ENCODE results near the gene FAM163A.
A peak's percentile ranks its signal among the peaks of the same experiment; 100 is the strongest.
"Not testable (repeated sequence)": the region's sequence is repeated elsewhere in the genome, so short reads cannot be mapped to it uniquely, and the experiment has no call there.

Gene FAM163A

DNA sequence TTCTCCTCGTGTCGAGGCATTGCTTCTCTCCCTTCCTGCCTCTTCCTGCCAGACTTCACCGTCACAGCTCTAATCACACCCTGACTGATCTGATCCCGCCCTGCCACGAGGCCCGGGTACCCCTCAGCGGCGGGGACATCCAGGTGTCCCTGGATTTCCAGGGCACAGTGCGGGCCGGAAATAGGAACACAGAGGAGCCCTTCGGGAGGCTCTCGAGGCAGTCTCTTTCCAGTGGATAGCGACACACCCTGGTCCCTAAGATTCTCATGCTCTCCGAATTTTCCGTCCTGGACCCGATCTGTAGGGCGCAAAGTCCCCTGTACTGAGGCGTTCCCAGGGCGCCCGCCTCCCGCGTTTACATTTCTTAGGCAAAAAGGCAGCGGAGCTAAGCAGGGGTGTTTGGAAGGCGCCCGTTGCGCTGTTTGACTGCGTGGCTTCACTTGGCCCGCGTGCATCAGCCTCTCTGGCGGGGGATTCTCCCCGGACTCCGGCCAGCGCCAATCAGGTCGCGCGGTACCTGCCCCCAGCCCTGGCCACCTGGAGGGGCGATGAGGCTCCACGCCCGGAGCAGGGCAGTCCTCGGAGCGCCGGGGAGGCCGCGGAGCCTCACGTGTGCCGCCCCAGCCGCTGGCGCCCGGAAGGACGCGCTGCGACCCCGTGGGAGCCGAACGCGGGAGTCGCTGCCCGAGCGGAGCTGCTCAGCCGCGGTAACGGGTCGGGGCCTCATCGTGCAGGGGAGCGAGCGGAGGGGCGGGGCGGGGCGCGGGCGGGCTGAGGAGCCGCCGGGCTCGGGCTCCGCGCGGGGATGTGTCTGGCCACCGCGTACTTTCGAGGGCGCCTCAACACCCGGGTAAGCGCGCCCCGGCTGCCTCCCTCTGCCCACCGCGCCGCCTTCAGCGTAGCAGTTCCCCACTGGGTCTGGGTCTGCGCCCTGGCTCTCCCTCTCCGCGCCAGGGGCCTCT is at the start of gene FAM163A:
FAM163A (plus strand) TSS at position 575 of the 962 bp plus-strand sequence. CDS start 69,807 bp downstream, outside the sequence.
- no peak for DNase-seq (ENCODE audit: low read depth)
- peak within 1 kb of the TSS; percentile 11 for H3K4me3 ChIP-seq (ENCODE audit: low read depth, low read length)

DNA sequence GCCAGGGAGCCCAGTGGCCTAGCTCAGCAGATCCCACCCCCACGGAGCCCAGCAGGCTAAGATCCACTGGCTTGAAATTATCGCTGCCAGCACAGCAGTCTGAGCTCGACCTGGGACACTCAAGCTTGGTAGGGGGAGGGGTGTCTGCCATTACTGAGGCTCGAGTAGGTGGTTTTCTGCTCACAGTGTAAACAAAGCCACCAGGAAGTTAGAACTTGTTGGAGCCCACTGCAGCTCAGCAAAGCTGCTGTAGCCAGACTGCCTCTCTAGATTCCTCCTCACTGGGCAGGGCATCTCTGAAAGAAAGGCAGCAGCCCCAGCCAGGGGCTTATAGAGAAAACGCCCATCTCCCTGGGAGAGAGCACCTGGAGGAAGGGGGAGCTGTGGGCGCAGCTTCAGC is 48.6 kb upstream of the FAM163A start:
- H3K4me3 ChIP-seq (ENCODE audit: low read depth, low read length); DNase-seq (ENCODE audit: low read depth): not testable (repeated sequence)

DNA sequence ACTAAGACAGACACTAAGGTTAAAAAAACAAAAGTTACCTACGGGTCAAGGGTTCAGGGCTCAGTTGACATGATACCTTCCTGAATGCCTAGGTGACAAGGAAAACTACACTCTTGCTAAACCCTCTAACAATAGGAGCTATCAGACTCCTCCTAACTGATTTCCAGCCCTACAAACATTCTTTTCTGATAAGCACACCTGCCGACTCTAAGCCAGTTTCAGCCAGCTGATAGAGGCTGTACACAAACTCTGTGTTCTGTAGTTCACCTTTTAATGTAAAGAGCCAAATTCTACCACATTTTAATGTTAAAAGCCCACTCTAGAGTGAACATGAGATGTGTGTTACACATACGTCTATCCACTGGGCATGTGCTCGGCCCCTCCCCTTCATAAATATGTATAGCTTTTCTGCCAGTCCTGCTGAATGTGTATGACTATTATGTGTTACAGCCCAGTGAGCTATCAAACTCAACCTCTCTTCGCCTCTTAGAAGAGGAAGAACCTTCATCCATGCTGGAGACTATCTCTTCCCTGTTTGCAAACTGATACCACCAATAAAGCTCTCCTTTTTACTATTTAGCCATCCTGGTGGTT is 40.0 kb upstream of the FAM163A start:
- DNase-seq (ENCODE audit: low read depth), result no peak
- no peak overlapping the region for H3K4me3 ChIP-seq (ENCODE audit: low read depth, low read length)

DNA sequence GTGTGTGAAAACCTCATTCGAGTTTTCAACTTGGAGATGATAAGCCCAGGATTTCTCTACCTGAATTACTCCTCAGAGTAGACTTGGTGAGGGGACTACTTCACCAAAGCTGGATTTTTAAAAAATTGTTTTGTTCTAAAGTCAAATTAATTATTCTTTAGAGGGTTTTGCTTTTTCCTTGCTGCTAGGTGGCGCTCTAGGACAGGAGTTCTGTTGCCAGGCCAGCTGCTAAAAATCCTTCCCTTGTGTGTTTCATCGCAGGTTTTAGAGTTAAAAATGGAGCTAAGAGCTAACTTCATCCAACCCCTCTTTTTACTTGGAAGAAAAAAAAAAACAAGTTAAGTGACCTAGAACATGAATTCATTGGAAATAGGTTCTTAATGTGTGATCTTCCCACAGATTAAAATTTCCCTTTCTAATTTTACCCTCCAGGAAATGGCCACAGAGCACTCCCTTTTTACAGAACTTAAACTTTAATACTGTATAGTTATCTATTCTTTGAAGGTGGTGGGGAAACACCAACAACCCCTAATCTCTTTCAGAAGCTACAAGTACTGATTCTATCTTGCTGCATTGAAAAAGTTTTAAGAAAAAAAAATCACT is 36.7 kb upstream of the FAM163A start:
- H3K4me3 ChIP-seq (ENCODE audit: low read depth, low read length), result no peak overlapping the region
- peak; percentile 14 for DNase-seq (ENCODE audit: low read depth)

DNA sequence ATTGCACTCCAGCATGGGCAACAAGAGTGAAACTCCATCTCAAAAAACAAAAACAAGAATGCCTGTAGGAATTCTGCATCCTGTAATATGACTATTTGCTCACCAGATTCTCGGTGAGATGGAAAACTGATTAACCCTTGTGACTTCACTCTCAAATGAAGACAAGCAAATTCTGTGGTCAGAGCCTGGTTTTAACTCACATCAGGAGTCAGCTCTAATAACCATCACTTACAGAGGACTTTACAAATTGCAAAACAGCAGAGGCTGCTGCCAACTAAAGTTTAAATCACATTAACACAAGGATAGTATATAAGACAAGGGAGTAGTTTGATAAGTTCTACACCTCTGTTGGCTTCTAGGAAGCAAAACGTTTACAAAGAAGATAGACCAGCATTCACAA is 35.7 kb upstream of the FAM163A start:
- DNase-seq (ENCODE audit: low read depth), result no peak

DNA sequence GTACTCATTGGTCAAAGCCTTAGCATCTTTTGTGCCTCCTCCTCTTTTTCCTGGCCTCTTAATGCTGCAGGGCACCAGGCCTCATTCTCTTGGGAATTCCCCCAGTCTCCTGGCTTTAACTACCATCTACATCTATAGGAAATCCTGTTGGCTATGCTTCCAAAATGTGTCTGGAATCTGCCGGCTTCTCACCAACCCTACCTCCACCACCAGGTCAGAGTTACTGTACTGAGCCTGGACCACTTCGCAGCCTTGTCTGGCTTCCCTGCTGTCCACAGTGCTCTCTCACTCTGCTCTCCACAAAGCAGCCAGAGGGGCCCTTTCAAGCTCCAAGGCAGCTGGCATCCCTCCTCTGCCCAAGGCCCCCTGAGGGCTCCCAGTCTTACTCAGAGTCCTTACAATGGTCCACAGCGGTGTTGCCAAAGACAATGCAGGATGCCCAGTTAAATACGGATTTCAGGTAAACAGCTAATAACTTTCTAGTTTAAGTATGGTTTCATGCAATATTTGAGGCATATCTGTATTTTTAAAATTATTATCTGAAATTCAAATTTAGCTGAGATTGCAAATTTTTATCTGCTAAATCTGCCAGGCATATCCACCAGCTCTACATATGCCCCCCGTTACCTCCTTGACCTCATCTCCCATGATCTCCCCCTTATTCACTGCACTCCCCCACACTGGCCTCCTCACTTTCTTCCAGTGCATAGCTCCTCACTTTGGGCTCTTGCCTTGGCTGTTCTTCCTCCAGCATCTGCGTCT is 34.5 kb upstream of the FAM163A start:
- H3K4me3 ChIP-seq (ENCODE audit: low read depth, low read length), result no peak overlapping the region
- no peak for DNase-seq (ENCODE audit: low read depth)

More for the DNA sequence above, 35.7 kb upstream of the FAM163A start:
- H3K4me3 ChIP-seq (ENCODE audit: low read depth, low read length), result no peak overlapping the region

DNA sequence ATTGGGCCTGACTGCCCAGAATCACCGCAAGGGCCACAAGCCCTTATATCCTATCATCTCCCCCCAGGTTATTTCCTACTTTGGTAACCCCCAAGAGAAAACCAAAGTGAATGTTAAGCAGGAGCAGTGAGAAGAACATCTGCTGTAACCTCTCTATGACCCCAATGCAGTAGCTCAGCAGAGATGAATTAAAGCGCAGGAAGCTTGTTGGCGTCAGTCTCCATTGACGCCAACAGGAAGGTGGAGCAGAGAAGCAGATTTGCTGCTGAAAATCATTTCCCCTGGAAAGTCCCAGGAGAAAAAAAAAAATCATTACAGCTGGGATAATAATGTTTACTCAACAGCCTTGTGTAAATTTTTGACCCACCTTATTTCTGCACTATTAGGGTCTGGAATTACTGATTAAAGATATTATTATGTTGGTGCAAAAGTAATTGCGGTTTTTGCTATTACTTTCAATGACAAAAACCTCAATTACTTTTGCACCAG is 33.2 kb upstream of the FAM163A start:
- DNase-seq (ENCODE audit: low read depth), result peak; percentile 42
- H3K4me3 ChIP-seq (ENCODE audit: low read depth, low read length), result no peak overlapping the region

DNA sequence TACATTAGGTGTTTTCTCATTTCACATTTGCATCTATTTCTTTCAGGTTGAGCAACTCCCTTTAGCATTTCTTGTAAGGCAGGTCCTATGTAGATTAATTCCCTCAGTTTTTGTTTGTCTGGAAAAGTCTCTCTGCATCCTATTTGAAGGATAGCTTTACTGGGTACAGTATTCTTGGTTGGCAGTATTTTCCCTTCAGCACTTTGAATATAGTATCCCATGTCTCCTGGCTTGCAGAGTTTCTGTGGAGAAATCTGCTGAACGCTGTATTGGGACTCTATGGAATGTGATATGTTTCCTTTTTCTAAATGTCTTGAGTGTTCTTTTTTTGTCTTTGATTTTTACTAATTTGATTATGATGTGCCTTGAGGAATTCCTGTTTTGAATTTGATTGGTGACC is 28.9 kb upstream of the FAM163A start:
- no peak for DNase-seq (ENCODE audit: low read depth)
- H3K4me3 ChIP-seq (ENCODE audit: low read depth, low read length), result no peak overlapping the region

DNA sequence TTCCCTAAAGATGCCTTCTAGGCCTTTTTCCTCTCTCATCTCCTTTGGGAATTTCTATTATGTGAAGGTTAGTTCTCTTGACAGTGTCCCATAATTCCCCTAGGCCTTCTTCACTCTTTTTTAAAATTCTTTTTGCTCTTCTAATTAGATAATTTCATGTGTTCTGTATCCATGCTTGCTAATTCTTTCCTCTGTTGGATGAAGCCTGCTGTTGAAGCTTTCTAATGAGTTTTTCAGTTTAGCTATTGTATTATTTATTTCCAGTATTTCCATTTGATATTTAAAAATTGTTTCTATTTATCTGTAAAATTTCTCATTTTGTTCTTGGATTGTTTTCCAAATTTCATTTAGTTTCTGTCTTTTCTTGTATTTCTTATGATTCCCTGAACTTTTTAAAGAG is 28.5 kb upstream of the FAM163A start:
- no peak for DNase-seq (ENCODE audit: low read depth)
- no peak overlapping the region for H3K4me3 ChIP-seq (ENCODE audit: low read depth, low read length)

DNA sequence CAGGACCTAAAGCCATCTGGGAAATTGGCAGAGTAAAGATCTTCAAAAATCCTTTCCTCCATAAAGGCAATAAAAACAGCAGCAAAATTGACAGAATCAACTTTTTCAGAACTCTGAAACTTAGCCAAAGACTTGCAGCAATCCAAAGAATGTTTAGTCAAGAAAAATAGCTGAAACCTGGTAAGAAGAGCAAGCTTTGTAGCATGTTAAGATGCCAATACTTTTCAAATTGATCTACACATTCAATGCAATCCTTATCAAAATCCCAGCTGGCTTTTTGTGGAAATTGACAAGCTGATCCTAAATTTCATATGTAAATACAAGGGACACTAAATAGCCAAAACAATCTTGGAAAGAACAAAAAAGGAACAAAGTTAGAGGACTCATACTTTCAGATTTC is 23.8 kb upstream of the FAM163A start:
- DNase-seq (ENCODE audit: low read depth), result no peak

DNA sequence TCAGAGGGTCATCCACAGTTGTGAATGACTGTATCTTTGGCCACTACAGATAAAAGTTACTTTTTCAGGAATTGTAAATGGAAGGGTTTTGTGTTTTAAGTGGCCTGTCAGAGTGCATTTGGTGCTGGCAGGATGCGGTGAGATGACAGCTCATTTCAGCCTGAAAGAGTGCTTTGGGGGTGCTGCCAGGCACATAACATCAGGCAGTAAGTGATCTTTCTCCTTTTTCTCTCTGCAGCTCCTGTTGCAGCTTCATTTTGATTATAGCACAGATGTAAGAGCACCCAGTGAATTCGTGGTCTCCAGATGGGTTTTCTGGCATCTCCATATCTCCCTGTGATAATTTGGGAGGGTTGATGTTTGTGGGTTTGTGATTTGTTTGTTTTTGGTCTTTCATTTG is 14.8 kb upstream of the FAM163A start:
- H3K4me3 ChIP-seq (ENCODE audit: low read depth, low read length), result no peak overlapping the region
- DNase-seq (ENCODE audit: low read depth), result no peak

More for the DNA sequence above, 23.8 kb upstream of the FAM163A start:
- H3K4me3 ChIP-seq (ENCODE audit: low read depth, low read length), result no peak overlapping the region

DNA sequence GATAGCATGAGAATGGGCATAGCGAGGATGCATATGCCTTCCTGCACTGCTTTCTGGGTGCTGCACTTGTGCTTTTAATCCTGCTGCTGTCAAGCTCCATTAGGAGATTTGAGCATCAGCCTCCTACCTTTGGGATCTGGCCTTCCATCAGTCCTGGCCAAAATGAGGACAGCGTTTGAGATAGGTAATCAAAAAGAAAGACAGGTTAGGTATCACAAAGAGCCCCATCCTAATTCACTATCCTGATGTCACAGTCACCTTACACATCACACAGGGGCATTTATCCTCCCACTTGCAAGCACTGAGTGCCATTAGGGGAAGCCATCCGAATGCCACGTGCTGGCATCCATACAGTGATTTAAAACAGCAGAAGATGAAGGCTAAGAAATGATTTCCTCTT is 13.2 kb upstream of the FAM163A start:
- DNase-seq (ENCODE audit: low read depth), result no peak
- no peak overlapping the region for H3K4me3 ChIP-seq (ENCODE audit: low read depth, low read length)

DNA sequence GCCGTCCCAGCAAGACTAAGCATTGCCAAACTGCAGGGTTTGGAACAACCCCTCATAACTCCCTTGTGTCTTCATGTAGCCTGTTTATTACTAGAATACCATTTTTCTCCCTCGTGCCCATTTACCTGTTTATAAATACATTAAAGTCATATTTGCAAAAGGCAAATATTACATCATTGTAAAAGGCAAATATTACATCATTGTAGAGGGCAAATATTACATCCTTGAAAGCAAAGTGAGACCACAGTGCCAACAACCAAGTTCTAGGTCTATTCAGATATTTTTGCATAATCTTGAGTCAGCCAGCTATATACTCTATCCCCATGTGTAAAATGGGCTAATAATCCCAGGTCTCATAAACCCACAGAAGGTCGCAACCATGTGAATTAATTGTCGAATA is 11.4 kb upstream of the FAM163A start:
- DNase-seq (ENCODE audit: low read depth), result no peak
- H3K4me3 ChIP-seq (ENCODE audit: low read depth, low read length), result no peak overlapping the region

DNA sequence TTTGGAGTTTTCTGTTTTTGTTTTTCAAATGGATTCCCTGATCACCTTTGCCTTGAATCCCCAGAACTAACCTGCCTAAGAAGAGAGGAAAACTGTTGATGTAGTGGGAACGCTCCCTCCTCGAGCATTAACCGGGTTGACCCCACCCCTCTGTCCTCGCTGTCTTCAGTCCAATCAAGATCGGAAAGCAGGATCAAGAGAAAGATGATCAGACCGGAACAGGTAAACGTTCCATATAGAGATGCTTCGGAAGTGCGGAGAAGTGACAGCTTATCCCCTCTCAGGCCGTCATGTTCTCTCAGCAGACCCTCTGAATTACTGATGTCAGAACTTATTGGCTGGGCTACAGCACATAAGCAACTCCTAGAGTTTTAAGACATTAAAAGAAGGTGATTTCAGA is 800 bp upstream of the FAM163A start:
- no peak for DNase-seq (ENCODE audit: low read depth)
- H3K4me3 ChIP-seq (ENCODE audit: low read depth, low read length), result no peak overlapping the region

DNA sequence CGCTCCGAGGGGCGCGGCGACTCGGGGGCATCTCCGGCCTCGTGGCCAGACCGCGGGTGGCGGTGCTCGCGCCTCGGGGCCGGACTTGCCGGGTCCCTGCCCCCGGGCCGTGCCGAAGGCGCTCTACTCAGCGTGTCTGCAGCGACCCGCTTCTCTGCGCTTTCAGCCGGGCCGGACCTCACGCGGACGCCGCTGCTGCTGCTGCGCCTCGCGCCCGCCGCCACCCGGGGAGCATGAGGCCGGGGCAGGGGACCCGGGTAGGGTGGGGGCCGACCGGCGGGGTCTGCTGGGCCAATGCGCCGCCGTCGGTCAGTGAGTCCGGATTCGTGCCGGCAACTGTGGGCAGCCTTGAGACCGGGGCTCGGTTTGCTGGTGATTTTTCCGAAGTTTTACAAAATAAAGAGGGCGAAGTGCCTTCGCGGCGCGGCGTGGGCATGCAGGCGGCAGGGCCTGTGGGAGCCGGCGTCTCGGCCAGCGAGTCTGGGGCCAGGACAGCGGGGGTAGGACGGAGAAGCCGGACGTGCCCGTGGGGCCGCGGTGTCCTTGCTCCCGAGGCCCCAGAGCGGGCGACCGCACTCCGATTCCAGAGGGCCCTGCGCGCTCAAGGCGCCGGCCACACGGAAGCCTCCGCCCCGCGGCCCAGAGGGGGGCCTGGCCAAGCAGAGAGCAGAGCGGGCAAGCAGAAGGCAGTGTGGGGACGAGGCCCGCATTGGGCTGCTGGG is 749 bp downstream of the FAM163A start:
- no peak for DNase-seq (ENCODE audit: low read depth)
- H3K4me3 ChIP-seq (ENCODE audit: low read depth, low read length), result peak overlapping the region; percentile 11

DNA sequence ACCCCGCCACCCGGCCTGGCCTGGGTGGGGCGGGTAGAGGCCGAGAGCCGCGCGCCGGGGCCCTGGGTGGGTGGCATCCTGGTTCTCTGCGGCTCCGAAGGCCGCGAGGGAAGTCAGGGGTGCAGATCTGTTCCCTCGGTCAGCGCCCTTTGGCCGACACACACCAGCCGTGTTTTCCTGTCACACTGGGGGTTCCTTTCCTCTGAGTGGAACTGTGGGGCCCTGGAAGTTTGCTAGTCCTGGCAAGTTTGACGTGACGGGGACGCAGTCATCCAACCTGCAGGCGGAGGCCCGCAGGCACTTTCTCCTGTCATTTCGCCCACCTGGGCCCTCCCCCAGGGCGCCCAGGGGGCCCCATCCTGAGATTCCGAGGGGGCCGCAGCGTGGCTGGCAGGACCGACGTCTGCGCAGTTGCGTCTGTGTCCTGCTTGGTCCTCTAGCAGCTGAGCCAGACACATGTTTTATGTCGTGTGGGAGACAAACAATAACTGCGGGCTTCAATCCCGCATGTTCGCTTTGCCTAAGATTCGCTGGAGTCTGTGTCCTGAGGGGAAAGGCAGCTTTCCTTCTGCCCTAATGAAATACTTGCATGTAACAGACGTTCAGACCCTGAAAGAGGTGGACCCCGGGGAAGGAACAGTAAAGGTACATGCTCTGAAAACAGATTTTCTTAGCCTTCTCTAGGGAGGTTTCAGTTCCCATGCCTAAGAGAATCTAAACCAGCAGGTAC is 1.5 kb downstream of the FAM163A start:
- DNase-seq (ENCODE audit: low read depth), result no peak
- H3K4me3 ChIP-seq (ENCODE audit: low read depth, low read length), result no peak overlapping the region

DNA sequence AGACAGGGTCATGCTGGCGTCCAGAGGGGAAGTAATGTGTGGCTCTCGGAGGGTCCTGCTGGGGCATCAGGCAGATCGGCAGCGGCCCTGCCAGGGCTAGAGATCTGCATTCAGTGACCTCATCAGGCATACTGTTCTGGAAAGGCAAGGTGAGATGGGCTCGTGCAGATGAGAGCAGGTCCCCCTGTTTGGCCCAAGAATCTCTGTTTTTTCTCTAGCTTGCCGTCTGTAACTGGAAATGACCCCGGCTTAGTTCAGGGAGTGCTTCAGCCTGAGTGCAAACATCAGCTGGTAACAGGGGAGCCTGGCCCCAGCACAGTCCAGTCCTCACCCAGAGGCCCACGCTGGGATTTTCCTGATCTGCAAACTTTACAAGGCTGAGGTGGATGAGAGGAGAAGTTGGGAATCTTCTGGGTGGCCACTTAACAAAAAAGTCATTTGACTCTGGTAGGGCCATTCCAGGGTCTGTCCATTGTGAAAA is 2.1 kb downstream of the FAM163A start:
- no peak overlapping the region for H3K4me3 ChIP-seq (ENCODE audit: low read depth, low read length)

DNA sequence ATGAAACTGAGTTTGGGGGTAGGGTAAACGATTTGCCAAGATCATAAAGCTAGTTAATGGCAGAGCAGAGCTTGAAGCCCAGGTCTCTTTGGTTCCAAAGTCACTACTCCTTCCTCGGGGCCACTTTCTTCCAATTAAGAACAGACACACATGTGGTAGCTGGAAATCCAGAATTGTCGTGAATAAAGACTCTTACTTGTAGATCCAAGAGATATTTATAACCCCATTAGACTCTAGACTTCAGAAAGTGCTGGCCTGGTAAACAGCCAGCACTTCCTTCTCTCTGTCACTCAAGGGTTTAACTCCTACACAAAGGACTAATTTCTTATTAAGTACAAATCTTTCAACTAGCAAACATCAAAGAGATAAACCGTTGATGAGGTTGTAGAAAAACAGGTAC is 2.7 kb downstream of the FAM163A start:
- DNase-seq (ENCODE audit: low read depth), result no peak
- H3K4me3 ChIP-seq (ENCODE audit: low read depth, low read length), result no peak overlapping the region

More for the DNA sequence above, 2.1 kb downstream of the FAM163A start:
- DNase-seq (ENCODE audit: low read depth), result no peak

Data from skeletal muscle cell (primary cell).